Activated T-helper 1 cell treated with Interleukin-2 at 50 U/mL for 16 hours (primary cell): ENCODE data around the gene VTI1A.
"Not testable (repeated sequence)": the region's sequence is repeated elsewhere in the genome, so short reads cannot be mapped to it uniquely, and the experiment has no call there.

Experiments used
- DNase-seq: peaks from one replicate; pipeline ENCODE4 v3.0.0-alpha.2; 2020; ENCODE audit warnings: low read depth

VTI1A gene

DNA sequence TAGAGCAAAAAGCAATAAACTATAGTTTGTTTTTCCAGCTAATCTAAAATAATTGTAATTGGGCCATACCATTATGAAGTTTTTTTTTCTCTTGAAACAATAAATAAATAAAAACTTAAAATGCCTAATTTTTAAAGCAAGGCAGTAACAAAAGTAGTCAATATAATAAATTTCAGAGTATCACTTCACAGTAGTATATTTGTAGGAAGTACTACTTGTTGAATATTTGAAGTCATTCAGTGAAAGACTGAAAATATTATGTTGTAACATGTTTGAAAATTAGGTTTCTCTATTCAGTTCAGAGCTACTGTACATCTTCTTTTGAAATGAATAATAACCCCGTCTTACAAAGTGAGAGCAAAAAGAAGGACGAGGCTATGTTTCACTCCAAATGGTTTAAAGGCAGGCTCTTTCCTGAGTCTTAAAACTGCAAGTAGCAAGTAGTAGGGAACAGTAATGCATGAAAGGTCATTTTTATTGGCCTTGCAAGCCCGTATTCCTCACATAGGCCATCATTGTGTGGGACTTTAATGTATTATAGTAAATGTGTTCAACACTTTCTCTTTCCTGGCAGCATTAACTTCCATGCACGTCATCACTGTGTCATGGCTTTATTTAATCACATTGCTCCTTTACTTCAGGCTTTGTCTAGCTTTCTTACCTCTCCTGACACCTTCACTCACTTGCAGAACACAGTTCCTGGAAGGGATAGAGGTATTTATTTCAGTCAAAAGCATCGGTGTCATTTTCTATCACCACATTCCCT is 141.4 kb downstream of the VTI1A start:
- DNase-seq: no peak

DNA sequence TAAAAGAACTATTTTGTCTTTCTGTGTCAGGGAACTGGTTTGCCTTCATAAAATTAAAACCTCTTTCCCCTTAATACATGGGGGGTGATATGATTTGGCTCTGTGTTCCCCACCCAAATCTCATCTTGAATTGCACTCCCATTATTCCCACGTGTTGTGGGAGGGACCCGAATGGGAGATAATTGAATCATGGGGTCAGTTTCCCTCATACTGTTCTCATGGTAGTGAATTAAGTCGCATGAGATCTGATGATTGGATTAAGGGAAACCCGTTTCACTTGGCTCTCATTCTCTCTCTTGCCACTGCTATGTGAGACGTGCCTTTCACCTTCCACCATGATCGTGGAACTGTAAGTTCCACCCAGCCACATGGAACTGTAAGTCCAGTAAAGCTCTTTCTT is 142.1 kb downstream of the VTI1A start:
- no peak for DNase-seq

DNA sequence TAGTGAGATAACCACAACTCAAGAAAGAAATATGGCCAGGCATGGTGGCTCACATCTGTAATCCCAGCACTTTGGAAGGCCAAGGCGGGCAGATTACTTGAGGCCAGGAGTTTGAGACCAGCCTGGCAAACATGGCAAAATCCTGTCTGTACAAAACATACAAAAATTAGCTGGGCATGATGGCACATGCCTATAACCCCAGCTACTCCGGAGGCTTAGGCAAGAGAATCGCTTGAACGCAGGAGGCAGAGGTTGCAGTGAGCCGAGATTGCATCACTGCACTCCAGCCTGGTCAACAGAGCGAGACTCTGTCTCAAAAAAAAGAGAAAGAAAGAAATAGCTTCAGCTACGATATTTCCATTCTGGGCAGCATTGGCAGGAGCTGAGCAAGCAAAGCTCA is 143.8 kb downstream of the VTI1A start:
- DNase-seq: not testable (repeated sequence)

DNA sequence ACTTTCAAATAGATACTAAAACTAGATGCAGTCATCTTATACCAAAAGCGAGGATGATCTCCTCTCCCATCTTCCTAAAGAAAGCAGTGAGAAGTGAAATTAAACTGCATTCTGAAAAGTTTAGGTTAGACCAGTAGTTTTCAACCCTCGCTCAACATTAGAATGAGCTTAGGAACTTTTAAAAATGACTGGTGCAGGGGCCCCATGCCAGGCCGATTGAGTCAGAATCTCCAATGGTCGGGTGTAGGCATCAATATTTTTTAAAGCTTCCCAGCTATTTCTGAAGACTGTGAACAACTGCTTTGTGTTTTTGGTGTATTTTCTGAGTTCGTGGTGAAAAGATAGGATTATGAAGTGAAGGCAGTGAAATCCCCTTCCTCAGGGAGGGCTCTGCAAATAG is 146.0 kb downstream of the VTI1A start:
- DNase-seq: no peak

DNA sequence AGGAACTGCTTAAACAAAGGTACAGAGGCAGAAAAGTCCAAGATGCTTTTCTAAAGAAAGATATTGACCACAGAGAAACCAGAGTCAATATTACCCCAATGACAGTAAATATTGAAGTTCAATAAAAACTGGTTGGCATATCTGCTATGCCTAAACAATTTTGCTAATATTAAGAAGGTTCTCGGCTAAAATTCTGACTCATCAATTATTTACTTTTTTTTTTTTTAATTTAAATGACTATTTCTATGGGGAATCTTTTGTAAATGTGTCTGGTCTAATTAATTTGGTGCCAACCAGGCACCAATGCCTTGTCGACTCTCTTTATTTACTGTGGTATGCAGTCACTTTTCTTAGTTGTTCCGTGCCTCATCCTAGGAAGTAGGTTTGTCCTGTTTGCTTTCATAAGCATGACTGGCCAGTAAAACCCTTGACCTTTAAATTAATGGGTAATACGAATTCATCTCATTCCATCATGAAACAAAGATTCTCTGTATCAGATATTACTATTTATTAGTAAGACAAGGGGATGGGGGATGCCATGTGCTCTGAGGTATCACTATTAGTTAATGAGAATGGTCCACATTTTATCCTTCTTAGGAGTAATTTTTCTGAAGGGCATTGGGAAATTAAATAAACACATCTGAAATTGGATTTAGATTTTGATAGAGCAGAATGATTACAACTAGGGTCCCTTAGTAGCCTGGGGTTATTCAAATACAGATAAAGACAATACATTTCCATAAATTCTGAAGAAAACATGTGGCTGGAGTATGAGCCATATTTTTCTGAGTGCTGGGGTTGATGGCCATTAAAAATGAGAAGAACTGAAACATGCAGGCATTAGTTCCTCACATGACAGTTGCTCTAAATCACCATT is 154.4 kb downstream of the VTI1A start:
- no peak for DNase-seq

DNA sequence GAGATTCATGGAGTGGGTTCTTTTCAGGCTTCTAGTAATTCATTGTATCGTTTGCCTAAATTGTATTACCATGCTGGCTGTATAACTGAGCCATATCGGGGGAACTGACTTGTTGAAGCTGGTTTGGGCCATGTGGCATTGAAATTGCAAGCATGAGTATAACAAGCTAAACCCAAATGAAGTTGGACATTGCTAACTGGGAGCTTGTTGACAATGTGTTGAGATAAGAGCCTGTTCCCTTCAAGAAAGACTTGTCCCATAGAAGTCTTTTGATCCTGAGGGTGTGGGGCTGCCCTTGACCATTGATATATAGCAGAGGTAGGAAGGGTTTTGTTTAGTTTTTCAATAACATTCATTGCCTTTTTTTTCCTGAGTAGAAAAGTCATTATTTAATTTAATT is 156.0 kb downstream of the VTI1A start:
- DNase-seq: no peak

GRCh38 chr10:112605063-112605462 is 158.0 kb downstream of the VTI1A start:
- no peak for DNase-seq

- no peak for DNase-seq
Measured at GRCh38 chr10:112607506-112607905, 160.5 kb downstream of the VTI1A start.

GRCh38 chr10:112613620-112614019 is 166.6 kb downstream of the VTI1A start:
- DNase-seq: no peak

DNA sequence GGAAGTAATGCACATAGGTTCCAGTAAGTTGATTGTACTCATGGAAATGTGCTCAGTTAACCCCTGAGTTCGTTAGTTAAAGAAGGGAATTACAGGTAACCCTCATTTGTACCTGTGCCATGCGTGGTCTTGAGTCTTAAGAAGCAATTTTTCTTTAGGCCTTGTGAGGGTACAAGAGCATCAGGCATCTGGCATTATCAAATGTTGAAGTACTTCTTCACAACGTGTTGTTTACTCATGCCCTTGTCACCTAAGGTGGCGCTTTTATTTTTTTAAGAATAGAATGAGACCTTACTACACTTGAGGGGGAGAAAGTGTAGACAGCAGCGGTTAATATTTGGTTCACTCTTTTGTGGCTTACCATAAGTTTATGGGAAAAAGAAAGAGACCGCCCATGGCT is 167.1 kb downstream of the VTI1A start:
- DNase-seq: no peak

DNA sequence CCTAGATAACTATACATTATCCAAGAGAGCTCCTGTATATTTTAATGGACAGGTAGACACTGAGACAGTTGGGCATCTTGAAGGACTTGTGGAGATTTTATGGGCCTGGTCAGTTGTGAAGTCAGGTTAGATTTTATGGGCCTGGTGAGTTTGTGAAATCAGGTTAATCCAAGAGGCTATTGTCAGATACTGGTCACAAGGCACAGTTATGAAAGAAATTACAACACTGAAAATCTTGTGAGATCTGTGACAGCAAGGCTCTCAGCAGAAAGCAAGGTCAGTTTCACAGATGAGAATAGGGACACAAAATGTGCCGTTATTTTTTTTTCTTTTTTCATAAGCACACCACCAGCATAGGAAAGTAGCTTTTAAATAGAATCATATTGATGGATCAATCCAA is 167.6 kb downstream of the VTI1A start:
- no peak for DNase-seq

DNA sequence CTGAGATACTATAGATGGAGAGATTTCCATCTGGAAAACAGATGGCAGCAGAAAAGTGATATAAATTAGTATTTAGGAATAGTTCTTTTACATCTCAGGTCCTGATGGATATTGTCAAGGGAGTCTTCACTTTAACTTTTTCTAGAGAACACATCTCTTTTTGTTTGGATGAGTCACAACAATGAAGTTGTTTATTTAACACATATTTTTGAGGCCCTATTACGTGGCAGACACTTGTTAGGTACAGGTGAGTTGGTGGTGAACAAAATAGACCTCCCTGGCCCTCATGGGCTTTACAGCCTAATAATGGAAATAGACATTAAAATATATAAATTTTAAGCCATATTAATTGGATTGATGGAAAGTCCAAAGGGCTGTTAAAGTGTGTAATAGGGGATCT is 168.3 kb downstream of the VTI1A start:
- no peak for DNase-seq

DNA sequence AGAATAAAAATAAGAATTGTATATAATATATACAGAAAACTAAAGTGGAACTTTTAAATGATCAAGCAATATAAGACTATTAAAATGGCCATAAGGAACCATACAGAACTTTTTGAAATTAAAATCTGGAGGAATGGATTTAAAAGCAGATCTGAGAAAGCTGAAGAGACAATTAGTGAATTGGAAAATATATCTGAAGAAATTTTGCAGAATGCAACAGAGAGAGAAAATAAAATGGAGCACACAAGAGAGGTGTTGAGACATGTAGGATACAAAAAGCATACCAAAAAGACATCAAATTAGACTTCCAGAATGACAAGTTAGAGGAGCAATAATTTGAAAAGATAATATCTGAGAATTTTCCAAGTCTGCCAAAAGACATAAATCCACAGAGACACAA is 169.6 kb downstream of the VTI1A start:
- no peak for DNase-seq

- no peak for DNase-seq
Measured at GRCh38 chr10:112618814-112619213, 171.8 kb downstream of the VTI1A start.

GRCh38 chr10:112619556-112619955 is 172.5 kb downstream of the VTI1A start:
- no peak for DNase-seq

DNA sequence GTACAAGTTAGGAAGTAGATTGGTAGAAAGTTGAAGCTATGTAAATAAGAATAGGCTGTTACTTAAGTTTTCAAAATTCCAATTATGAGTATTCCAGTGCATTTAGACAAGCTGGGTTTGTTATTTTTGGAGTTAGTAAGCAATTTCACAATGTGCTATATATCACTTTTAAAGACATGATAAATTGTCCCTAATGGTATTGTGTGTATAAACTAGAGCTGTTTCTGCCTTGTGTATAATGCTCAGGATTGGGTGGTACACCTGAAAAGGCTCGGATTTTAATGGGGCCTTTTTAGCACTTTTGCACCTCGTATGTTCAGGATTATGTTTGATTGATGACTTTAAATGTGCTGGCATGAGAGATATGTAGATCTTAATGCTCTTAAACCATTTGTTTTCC is 175.8 kb downstream of the VTI1A start:
- DNase-seq: no peak

DNA sequence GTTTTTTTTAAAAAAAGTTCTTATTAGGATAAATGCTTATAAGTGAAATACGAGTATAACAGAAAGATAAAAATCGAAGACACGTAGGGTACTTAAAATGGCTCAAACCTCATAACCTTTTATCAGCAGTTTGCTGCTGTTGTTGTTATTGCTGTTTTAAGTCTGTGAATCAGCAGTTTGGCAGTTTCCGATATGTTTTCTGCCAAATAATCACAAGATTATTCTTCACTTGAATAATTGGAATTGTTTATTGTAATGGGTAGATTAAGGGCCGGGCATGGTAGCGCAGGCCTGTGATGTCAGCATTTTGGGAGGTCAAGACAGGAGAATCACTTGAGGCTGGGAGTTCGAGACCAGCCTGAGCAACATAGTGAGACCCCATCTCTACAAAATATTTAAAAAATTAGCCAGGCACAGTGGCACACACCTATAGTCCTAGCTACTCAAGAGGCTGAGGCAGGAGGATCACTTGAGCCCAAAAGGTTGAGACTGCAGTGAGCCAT is 177.6 kb downstream of the VTI1A start:
- no peak for DNase-seq

- DNase-seq: no peak
Measured at GRCh38 chr10:112628951-112629609, 182.1 kb downstream of the VTI1A start.

- DNase-seq: no peak
Measured at GRCh38 chr10:112631501-112632400, 184.7 kb downstream of the VTI1A start.

DNA sequence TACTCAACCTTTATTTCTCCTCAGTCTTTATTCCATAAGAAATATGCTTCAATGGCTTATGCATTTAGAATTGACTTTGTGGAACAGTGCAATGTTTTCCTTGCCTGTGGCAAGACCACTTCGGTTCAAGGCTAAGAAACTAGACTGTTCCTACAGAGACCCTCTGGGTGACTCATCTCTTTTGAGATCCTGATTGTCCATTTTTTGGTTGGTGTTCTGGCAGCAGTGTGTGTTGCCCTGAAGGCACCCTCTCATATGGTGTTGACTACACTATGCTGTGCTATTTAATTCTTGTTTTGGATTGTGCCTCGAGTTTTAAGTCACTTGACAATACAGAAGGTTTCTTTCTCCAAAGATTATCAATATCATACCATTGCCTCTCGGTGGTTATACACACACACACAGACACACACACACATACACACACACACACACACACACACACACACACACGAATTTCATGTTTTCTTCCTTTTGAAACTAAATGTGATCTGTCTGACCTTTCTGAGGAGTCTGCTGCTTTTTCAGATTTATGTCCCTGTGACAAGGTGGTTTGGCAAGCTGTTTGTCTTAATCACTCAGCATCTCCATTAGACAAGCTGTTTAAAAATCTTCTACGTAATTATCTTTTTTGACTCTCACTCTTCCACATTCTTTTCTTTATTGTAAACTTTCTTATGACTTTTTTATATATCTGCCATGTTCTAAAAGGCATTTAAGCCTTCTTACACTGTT is 187.2 kb downstream of the VTI1A start:
- no peak for DNase-seq

- DNase-seq: no peak
Measured at GRCh38 chr10:112637901-112638300, 190.9 kb downstream of the VTI1A start.
